Stimulated activated CD4-positive, alpha-beta T cell treated with anti-CD3 and anti-CD28 coated beads, Interleukin-15, amount 100 ng/mL, for 24 hours (primary cell): ENCODE data around the gene MACROH2A2.
A peak's percentile ranks its signal among the peaks of the same experiment; 100 is the strongest.
"Not testable (repeated sequence)": the region's sequence is repeated elsewhere in the genome, so short reads cannot be mapped to it uniquely, and the experiment has no call there.

Source experiments
- DNase-seq: peaks from one replicate; pipeline ENCODE4 v3.0.0-alpha.2; 2020

MACROH2A2 gene

DNA sequence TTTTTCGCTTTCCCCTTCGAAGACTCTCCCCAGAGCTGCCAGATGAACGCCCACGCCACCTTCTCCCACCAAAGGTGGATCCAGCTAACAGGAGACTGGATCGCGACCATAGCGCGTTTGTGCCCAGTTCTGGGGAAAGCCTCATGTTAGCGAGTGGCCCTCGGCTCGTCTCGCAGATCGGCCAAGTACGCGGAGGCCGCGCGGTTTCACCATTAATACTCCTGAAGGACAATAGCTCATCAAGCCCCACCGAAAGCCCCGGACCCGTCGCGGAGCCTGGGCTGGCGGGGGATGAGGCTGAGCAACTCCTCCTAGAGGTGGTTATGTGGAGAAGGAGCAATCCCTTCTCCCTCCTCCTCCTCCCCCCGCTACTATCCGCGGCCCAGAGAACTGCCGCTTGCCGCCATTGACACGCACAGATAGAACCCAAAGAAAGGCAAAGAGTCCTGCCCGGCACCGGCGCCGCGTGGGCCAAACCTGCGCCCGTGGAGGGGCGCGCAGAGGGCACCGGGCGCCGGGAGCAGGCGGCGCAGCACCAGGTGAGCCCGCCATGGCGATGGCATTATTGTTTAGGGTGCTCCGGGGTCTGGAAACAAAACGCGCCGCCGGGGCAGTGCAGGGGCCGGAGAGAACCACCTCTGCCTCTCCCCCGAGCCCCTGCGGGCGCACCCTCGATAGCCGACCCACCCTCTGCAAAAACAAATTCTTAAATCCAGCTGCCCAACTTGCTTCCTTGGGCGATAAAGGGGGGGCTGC, at the start of gene MACROH2A2:
TSS of gene MACROH2A2 (plus strand) at position 385 of the 756 bp plus-strand sequence. CDS start 22,813 bp downstream, outside the sequence.
- DNase-seq = peak; percentile 48

DNA sequence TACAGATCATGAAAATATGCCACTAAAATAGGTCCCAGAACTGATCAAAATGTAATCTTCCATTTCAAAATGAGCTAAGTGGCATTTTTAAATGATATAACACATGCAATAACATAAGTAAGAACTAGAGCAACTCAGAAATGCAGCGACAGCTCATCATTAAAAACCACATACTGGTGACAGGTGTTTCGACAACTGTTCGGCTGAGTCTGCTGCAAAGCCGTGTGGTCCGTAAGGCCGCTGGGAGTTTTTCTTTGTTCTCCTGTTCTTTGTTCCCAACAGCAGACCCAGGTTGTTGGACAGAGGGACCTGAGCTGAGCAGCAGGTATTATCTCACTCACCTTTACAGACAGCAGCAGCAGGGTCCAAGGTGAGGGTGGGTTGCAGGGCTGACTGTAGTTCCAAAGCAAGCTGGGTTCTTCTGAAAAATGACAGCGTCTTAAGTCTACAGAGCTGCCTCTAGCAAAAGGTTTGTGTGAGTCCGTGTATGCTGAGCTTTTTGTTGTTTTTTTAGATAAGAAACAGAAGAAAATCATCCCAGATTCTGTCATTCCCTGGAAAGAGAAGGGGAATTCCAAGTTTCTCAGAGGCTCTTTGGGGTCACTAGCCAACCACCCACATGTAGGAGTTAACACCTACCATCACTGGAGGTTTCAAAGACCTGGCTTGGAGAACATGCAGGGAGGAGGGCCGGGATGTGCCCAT, 45.4 kb upstream of the MACROH2A2 start:
- DNase-seq = no peak

DNA sequence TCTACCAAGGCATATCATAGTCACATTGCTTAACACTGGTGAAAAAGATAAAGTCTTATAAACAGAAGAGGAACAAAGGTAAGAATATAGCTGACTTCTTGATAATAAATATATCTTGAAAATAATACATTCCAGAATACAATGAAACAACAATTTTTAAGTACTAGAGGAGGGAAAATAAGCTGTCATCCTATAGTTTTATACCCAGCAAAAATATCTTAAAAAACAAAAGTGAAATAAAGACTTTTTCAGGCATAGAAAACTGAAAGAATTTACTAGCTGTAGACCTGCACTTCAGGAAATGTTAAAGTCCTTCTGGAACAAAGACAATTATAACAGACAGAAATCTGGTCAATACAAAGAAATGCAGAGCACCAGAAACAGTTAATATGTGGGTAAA, 21.4 kb upstream of the MACROH2A2 start:
- DNase-seq = no peak

DNA sequence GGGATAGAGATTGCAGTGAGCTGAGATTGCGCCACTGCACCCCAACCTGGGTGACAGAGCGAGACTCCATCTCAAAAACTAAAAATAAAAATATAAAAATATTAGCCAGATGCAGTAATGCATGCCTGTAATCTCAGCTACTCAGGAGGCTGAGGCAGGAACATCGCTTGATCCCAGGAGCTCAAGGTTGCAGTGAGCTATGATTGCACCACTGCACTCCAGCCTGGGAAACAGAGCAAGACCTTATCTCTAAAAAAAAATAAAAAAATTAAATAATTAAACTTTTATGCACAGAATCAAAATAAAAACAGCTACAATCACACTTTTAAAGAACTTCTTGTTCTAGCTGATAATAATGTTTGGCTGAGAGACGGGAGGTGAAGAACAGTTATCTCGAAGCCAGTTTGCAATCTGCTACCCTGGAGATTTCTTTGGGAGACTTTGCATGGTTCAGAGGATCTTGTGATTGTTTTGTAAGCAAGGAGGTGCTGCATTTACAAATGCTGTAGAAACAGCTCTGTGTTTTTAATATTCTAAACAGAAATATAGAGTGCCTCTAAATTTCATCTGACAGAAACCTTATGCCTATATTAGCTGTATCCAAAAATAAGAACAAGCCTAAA, 19.9 kb upstream of the MACROH2A2 start:
- no peak for DNase-seq

DNA sequence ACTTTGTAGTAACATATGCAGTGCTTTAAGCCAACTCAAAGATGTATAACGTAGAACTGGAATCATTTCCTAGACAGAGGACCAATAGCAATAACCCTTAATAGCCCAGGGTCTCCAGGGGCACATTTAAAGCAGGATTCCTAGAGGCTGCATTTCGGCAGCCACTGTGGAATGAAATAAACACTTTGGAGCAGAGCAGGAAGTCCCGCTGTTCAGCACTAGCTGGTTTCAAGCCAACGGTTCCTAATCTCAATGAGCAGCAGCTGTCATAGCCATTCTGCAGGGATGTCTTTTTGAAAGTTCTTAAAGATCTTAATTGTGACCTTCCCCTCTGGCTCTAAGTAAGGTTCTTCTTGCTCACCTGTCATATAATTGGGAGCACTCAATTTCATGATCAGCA, 18.4 kb upstream of the MACROH2A2 start:
- DNase-seq = no peak

DNA sequence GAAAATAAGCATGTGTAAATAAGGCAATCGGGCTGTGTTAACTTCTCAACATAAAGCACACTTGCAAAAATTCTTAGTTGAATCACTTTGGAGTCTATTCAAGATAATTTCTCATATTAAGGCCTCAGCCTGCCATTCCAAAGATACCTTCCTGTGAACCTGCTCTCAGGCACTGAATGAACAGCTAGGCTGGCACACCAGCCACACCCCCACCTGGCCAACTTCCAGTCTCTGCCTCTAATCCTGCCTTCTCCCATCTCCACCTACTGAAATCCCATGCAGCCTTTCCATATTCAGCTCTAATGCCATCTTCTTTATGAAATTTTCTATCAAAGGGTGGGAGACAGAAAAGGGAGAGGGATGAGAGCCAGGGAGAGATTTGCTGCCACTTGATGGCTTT, 17.1 kb upstream of the MACROH2A2 start:
- no peak for DNase-seq

DNA sequence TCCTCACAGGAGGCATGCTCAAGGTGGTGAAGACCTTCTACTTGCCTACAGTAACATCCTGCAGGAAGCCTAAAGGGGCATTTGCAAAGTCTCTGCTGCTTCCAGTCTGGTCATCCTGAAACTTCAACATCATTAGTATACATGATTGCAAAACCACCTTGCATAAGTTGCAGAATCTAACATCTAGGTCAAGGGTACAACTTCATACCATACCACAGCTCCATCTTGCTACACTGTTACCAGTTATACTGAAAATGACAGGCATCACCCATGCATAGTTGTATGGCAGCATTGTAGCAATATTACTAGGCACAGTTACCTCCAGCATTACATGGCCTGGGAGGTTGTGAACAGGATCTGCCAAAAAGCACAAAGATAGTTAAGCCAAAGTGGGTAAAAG, 13.7 kb upstream of the MACROH2A2 start:
- DNase-seq = no peak

DNA sequence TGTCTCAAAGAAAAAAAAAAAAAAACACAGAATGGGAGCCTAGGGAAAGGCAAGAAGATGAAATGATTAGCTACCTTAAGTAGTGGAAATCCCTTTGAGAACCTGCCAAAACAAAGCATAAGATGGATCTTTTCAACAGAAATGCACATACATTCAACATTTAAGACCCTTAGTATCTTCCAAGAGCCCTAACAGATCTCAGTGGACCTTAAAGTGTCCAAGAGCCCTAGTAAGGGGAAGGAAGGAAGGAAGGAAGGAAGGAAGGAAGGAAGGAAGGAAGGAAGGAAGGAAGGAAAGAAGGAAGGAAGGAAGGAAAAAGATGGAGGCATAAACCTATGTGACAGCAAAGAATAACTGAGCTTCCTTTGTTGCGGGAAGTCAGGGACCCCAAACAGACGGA, 11.6 kb upstream of the MACROH2A2 start:
- DNase-seq = no peak

DNA sequence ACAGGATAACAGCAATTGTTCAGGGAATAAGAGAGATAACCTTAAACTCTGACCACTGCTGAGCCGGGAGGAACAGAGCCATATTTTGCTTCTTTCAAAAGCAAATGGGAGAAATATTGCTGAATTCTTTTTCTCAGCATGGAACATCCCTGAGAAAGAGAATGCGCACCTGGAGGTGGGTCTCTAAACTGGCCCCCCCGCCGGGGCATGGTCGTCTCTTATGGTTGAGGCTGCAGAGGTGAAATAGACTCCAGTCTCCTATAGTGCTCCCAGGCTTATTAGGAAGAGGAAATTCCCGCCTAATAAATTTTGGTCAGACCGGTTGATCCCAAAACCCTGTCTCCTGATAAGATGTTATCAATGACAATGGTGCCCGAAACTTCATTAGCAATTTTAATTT, 10.9 kb upstream of the MACROH2A2 start:
- not testable (repeated sequence) for DNase-seq

DNA sequence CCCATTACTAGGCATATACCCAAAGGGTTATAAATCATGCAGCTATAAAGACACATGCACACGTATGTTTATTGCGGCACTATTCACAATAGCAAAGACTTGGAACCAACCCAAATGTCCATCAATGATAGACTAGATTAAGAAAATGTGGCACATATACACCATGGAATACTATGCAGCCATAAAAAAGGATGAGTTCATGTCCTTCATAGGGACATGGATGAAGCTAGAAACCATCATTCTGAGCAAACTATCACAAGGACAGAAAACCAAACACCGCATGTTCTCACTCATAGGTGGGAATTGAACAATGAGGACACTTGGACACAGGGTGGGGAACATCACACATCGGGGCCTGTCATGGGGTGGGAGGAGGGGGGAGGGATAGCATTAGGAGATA, 5.6 kb upstream of the MACROH2A2 start:
- not testable (repeated sequence) for DNase-seq

DNA sequence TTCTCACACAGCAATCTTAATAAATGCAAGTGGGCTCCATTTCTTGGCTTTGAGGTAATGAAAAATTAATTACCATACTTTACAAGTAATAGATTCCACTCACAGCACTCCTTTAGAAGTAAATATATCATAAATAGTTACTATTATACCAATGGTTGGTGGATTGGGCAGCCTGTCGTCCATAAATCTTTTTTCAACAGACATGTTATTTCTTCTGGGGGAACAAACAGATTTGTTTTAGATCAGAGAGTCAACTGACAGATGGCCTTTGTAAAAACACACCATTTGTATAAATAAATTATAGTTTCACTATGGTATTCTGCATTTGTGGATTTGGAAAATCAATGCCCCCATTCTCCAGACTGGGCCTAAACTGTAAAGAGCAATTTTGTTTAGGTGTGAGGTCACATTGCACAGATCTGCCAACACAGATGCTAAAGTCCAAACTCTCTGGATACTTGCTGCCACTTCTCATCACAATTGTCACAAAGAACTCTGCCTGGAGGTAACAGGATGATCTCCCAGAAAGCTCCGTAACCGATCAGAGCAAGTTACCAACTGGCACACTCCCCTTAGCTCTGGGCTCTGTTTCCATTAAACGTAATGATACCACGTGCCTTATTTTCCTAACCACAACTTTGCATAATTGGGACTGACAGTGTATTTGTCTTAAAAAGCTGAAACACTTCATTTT, 4.5 kb upstream of the MACROH2A2 start:
- no peak for DNase-seq

DNA sequence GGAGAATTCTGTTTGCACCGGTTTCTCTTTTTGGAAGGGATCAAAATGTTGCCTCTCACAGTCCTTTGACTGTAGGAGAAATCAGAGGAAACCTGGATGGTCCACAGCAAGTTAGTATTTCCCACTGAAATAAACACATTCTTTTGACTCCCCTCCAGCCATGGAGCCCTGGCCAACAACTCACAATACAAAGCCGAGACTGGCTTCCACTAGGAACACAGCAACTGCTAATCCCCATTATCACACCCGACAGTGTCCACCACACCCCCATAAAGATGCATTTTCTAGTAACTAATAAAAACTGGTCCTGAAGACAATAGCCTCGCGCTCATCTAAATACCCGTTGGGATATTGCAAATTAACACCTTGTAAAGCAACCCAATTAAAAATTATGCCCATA, 798 bp upstream of the MACROH2A2 start:
- no peak for DNase-seq

DNA sequence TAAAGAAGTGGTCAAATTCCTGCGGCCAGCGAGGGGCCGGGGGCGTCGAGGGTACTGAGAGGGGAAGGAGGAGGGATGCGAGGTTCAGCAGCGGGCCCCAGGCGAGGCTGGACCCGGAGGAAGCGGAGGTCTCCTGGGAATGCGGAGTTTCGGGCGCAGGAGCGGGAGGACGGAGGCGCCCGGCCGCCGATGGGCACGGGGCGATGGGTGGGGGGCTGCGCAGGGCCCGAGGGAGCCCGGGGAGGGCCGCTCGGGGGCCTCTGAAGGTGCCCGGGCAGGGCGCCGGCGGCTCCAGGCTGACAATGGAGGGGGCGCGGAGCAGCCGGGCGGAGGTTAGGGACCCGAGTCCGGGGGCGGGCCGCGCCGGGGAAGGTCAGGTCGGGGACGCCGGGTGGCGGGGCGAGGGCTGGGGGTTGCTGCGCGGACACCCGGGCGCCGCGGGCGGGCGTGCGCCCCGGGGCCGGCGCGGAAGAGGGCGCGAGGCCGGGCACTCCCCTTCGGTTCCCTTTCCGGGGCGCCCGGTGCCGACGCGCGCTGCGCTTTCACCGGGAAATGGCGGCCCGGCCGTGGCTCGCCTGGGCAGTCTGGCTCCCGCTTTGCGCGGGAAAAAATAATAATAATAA, 683 bp downstream of the MACROH2A2 start:
- peak; percentile 45 for DNase-seq

DNA sequence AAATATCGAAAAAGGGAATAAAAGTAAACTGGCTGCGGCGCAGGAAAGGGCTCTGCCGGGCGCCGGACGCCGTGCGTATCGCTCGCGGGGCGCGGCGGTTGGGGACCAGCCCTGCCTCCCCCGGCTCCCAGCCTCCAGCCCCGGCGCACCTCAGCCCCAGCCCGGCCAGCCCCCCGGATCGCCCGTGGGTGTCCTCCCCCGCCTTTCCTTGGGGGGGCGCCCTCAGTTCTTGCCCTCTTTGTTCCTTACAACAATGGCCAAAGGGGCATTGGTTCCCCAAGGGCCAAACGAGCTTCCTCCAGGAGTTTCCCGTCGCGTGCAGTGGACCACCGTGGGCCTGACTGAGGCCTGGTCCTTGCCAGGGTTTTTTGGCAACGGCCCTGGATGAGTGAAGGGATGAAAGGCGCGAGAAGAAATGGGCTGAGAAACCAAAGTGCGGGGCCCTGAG, 1.2 kb downstream of the MACROH2A2 start:
- DNase-seq = peak; percentile 37

DNA sequence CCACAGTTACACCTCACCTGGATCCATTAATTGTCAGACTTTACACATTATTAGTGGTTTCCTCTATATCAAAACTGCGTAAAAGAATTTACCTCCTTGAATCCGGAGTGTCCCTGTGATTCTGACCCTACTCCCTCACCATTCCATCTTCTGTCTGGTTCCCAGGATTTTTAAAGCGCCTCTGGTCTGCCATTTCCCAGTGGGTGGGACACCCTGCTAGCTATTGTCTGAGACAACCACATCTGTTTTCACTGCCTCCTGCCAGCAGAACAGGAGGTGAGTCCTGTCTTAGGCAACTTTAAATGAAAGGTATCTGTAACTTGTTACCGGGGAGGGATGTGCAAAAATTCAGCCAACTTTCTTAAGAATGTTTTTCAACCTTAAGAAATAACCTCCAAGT, 2.3 kb downstream of the MACROH2A2 start:
- no peak for DNase-seq

DNA sequence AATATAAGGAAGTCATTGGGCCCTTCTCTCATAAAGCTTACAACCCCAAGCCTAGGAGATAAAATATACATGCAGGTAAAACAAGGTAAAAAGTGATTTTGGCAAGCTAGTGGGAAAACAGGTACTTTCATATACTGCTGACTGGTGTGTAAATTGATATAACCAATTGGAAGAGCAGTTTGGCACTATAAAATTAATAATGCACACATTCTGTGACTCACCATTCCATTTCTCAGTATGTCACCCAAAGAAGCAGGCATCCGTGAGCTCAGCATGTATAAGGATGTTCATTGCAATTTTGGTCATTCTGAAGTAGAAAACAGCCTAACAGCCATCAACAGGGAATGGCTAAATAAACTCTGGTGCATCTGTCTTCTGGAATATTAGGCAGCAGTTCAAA, 2.9 kb downstream of the MACROH2A2 start:
- no peak for DNase-seq

DNA sequence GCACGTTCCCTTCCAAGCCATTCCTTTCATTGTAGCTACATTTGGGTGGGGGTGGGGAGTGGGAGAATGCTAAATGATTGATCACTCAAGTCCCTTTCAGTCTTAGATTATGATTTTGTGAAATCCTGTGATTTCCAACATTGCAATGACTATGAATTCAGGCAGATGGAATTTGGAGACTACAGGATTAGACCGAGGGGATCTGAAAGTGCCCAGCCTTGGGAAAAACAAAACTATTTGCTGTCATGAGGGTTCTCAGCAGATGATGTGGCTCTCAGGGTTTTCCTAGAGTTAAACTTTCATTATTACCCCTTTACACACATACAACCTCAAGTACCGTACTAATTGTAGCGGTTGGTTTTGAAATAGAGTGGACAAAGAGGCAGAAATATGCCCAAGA, 4.7 kb downstream of the MACROH2A2 start:
- DNase-seq = no peak

DNA sequence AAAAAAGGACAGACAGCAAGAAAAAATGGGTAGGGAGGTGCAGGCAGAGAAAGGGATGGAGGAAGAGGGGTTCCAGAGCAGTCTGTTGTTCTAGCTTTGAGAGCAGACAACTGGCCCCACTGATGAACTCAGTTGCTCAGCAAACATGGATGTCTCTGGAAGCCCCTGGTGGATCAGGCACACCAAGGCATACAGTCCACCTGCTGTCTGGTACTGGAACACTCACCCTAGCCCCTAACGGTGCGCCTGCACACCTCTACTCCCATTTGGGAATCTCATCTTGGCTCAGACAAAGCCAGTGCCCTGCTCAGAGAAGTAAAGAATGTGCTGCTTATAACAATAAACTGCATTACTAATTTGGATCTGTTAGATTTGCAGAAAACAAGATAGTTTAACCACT, 7.7 kb downstream of the MACROH2A2 start:
- DNase-seq = no peak

DNA sequence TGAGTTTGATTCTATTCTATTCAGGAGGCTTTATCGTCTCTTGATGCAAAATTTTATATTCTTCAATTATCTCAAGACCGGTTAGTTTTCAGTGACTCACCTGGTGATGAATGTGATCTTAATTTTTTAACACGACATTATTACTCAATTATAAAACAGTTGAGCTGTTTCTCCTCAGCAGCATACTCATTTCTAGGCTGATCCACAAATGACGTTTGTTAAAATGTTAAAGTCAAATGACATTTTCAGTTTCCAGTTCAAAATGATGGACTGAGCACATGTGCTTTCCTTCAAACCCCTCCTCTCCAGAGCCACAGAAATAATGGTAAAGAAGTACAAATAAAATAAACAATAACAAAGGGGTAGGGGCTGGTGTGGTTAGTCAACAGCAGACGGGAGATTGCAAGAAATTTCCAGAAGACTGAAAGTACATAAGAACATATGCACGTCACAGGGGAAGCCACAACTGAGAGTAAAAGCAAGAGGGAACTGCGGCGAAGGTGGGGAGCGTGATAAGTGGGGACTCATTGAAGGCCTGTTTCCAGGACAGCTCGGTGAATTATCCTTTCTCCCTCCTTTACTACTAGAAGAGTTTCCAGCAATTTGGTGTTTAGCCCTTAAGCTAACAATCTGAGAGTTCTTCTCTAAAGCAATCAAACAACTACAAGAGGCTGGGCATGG, 10.9 kb downstream of the MACROH2A2 start:
- DNase-seq = no peak

DNA sequence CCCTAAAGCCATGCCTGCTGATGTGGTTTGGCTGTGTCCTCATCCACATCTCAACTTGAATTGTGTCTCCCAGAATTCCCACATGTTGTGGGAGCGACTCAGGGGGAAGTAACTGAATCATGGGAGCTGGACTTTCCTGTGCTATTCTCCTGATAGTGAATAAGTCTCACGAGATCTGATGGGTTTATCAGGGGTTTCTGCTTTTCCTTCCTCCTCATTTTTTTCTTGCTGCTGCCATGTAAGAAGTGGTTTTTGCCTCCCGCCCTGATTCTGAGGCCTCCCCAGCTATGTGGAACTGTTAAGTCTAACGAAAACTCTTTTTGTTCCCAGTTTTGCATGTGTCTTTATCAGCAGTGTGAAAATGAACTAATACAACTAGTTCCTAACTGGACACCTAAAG, 11.8 kb downstream of the MACROH2A2 start:
- no peak for DNase-seq

DNA sequence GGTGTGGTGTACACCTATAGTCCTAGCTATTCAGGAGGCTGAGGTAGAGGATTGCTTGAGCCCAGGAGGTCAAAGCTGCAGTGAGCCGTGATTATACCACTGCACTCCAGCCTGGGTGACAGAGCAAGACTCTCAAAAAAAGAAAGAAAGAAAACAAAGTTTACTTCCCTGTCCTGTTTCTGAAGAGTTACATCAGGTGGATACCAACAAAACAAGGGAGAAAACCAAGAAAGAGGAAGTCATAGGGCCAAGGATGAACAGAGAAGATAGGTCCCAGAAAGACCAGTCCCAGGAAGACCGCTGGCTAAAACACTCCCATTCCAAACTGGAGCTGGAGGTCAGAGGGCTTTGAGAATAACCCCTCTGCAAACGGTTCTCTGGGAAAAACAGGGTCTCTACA, 13.5 kb downstream of the MACROH2A2 start:
- DNase-seq = no peak

DNA sequence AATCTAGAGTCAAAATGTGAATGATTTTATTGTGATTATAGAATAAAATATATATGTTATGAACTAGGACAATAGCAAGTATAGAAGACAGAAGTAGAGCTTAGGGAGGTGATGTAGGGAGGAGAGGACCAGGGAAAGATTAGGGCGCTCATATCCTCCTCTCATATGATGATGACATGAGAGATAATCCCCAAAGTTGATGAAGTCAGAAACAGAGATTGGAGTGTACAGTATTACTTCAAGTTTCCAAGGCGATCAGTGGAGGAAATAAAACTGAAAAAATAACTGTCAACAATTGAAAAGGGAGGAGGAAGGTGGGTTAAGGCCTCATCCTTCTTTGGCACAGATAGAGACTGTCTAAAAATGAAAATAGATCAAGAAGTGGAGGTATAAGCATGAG, 14.9 kb downstream of the MACROH2A2 start:
- no peak for DNase-seq
